Inferior parietal cortex (tissue), 1 donor: ENCODE data around the gene IL15RA.
"Not testable (repeated sequence)": the region's sequence is repeated elsewhere in the genome, so short reads cannot be mapped to it uniquely, and the experiment has no call there.

Experiments used
- DNase-seq: peaks from one replicate; pipeline ENCODE4 v3.0.0-alpha.2; 2016; ENCODE audit errors: extremely low spot score

The IL15RA gene

DNA sequence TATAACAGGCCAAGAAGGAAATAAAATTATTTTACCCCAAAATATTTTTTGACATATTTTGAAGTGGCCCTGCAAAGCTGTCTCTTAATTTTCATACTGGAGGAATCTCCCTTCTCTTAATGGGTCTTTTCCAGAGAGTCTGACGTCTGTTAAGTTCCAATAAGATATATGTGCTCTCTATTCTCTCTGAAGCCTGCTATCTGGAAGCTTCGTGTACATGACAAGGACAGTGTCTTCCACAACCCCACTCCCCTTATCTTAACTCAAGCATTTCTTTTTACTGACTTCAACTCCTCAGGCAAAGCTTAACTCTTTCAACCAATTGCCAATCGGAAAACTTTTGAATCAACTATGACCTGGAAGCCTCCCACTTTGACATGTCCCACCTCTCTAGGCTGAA lies 29.2 kb upstream of the IL15RA start:
- no peak for DNase-seq

DNA sequence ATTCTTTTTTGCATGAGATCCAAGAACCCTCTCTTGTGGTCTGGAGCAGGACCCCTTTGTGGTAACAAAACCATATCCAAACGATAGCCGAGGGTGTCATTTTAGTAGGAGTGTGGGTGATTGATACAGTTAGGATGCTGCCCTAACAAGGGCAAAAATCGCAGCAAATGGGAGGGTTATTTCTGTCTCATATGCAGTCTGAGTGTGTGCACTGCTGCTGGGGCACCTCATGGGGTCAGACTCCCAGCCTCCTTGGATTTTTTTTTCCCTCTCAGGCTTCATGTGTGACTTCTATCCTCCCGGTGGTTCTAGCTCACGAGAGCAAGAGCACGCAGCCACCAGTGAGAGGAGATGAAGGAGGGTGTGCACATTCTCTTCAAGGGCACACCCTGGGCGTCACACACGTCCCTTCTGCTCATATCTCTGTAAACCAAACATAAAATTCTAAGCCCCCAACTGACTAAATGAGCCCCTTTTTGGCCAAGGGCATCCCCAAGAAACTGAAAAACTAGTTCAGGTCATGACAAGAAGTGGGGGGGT lies 28.6 kb upstream of the IL15RA start:
- no peak for DNase-seq

- not testable (repeated sequence) for DNase-seq
These were observed 27.9 kb upstream of the IL15RA start for GRCh38 chr10:6005161-6005804.

DNA sequence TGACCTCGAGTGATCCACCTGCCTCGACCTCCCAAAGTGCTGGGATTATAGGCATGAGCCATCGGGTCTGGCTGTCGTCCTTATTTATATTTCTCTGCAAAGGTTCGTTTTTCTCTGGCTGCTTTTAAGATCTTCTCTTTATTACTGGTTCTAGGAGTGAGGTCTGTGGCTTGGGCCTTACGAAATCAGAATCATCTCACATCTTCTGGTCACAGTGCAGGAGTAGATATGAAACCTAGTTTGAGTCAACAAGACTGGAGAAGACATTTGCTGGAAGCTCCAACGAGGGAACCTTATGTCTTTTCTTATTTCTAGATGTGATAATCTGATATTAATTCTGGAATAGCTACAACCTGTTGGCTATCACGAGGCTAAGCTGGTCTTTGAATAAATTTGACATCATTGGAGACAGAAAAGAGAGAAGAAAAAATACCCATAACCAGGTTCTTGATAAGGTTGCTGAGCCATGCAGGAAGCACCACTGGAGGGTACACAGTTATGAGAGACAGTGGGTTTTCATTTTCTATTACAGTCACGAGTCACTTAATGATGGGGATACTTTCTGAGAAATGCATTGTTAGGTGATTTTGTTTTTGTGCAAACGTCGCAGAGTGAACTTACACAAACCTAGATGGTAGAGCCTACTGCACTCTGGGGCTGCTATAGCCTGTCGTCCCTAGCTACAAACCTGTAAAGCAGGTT lies 25.6 kb upstream of the IL15RA start:
- no peak for DNase-seq

DNA sequence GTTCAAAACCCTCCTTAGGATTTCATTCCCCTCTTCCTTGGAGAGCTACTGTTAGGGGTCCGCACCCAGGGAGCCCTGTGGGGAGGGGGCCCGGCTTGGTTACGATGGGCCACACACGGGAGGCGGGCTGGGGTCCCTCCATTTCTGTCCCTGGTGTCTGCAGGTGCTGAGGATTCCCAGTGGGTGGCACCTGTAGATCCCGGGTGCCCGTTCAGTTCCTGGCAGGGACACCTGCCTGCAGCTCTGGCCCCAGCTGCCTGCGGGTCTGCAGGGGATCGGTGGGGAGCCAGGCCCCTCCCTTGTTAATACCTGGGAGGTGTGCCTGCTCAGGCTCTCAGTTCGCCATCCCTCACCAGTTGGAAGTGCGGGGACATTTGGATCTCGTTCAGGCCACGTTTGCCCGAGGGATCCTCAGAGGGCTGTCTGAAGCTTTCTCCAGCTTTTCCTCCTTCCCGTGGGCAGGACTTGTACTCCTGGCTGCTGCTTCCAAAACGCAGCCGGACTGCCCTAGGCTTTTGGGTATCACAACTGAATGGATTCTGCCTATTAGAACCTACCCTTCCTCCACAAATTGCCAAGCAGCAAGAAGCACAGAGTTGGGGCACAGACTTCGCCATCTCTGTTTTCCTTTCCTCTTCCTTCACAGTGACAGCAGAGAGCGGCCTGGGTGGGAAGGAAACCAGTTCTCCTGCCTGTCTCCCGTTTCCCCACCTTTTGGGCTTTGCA lies 22.3 kb upstream of the IL15RA start:
- no peak for DNase-seq

DNA sequence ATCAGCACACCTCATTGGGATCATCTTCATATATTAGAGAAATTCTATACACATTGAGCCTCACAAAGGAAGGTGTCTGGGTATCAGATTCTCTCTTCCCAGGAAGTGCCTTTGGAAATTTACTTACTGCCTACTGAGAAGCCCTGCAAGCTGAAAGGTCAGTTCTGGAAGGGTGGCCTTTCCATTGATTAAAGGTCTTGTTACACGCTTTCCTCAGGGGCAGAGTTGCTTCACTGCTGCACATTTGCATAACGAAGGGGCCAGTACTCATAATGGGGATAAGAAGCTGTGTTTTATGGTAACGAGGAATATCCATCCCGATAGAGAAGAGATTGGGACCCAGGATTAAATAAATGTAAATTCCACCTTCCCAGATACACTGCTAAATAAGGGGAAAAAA lies 19.4 kb upstream of the IL15RA start:
- no peak for DNase-seq

DNA sequence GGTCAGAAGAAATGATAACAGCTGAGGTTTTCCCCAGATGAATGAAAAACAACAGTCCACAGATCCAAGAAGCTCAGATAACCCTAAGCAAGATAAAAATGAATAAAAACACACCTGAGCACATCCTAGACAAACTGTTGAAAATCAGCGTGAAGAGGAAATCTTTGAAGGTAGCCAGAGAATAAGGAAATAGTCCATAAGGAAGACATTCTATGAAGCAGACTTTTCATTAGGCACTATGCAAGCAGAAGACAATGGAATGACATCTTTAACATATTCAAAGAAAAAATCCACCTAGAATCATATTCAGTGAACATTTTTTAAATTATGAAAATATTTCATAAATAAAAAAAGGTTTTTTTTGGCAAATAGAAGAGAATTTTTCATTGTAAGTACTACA lies 15.1 kb upstream of the IL15RA start:
- no peak for DNase-seq

- DNase-seq = no peak
These were observed 14.4 kb upstream of the IL15RA start for GRCh38 chr10:5991708-5992107.

DNA sequence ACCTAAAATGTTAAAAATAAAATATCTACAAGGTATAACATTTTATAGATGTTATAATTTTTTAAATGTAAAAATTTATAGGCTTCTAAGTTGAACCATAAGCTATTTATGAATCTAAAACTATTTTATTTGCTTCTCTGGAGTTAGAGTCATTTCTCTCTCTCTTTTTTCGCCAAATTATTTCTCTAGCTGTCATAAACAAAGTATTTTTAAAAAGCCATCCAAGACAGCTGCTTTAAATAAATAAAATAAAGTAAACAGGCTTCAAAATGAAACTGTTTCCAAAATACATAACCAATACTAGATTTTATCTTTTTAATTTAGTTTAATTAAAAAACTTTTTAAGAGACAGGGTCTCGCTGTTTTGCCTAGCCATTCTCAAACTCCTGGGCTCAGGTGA lies 12.4 kb upstream of the IL15RA start:
- DNase-seq = no peak

- DNase-seq = no peak
These were observed 11.1 kb upstream of the IL15RA start for GRCh38 chr10:5988336-5988920.

GRCh38 chr10:5987747-5988146 lies 10.4 kb upstream of the IL15RA start:
- no peak for DNase-seq

DNA sequence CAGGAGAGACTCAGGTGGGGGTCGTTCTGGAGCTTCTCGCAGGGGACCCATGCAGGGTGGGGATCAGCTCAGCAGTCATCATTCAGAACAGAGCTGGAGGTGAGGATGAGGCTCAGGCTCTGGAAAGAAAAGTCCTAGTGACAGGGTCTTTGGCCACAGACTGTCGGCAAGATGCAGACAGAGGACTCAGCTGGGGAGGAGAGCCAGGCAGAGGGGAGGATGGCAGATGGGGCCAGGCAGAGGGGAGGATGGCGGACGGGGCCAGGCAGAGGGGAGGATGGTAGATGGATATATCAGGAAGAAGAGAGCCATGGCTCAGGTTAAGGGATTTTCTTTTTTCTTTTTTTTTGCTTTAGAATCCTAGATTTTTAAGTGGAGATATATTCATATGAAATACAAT lies 7.7 kb upstream of the IL15RA start:
- DNase-seq = no peak

DNA sequence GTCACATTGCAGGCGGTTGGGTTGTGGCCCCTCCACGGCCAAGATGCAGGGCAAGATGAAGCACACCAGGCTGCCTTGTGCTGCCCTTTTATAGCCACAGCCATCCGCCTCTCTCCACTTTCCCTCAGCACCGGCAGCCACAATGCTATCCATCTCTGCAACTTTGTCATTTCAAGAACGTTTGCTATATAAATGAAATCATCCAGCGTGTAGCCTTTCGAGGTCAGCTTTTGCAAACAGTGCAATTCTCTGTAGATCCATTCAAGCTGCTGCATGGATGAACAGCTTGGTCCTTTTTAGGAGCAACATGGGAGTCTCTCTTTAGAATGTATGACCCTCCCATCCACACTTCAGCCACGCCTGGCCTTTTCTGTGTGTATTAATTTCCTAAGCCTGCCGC lies 6.4 kb upstream of the IL15RA start:
- DNase-seq = no peak

DNA sequence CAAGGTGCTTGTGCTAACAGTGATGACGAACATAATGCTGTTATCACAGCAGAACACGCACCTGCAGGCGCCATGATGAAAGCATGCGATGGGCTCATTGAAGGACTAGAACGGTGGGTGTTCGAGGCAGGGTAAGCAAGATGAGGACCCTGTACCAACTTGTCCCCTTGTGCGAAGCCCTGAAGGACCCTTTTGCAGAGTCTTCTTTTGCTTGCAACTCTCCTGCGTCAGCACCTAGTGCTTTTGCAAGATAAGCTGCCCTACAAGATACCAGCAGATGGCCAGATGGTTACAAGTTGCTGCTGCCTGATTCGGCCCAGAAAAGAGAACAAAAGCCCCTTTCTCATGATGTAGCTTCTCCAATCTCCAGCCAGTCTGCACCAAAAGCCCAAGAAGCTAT lies 4.2 kb upstream of the IL15RA start:
- no peak for DNase-seq

DNA sequence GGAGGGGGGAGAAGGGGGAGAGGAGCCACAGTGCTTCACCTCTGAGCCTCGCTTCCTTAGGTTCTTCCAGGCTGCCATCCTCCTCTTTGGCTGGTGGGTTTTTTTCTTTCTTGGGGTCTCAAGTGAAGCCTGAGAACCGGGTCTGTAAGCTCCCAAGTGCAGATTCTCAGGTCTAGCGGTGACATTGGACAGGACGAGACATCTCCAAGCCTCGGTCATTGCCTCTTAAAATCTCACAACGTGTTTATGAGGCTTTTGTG lies 817 bp upstream of the IL15RA start:
- DNase-seq = no peak

DNA sequence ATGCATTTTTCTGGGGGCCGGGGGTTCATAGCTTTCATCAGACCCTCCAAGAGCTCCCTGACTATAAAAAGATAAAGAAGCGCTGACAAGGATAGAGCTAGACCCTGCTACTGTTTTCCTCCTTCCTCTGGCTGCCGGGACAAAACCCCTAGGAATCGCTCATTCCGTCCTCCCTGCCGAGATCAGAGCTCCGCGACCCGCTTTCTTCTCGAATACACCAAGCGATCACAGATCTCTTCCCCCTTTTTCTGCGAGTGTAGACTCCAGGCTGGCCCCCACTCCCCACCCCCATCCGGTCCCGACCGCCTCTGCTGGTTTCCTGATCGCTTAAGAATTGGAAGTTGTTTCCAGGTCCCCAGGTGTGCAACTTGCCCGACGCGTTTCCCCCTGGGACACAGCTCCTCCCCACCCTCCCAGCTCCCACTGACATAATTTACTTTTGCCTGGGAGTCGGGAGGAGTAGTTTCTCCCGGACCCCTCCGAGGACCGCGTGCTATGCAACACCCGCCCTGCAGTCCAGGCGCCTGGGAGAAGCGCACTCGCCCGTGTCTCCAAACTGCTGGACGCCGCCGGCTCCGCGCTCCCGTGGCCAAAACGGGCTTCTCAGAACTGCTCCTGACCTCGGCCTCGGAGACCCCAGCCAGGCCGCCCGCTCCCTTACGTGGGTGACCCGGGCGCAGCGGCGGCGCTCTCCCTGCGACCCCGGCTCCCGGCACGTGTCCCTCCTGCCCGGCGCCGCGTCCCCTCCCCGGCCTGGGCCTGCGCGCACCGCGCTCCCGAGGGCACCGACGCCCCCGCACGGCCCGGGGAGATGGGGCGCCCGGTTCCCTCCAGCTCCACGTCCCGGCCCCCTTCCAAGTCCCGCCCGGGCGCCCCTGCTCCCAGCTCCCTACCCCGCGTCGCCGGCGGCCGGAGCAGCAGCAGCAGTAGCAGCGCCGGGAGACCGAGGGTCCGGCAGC lies 552 bp downstream of the IL15RA start:
- no peak for DNase-seq

- DNase-seq = no peak
These were observed 1.5 kb downstream of the IL15RA start for GRCh38 chr10:5975641-5976473.

GRCh38 chr10:5973069-5973468 lies 4.3 kb downstream of the IL15RA start:
- DNase-seq = no peak

- no peak for DNase-seq
These were observed 5.5 kb downstream of the IL15RA start for GRCh38 chr10:5971886-5972285.

DNA sequence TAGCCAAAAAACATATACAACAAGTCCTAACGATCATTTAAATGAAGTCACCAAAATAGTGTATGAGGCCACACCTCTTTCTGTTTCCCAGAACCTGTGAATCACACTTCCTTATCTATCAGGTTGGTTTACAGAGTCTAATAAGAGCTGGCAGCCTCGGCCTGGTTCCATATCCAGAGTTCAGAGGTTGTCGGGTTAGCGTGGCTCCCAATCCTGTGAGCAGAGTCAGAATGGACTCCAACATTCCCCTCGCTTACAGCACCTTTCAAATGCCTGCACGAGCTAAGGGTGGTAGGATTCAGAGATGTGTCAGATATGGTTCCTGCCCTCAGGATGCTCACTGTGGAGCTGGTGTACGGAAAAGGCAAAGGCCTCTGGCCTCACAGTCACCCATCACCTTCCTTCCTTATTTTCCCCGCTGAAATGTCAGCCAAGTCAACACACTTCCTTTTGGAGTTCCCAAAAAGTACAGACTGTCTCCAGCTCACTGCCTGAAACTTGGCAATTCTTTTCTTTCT lies 6.0 kb downstream of the IL15RA start:
- no peak for DNase-seq
